GM21528 (cell line): ENCODE results near the gene LIPT1.
"Not testable (repeated sequence)": the region's sequence is repeated elsewhere in the genome, so short reads cannot be mapped to it uniquely, and the experiment has no call there.

Experiments
- ATAC-seq: cut with Tn5 transposase; IDR thresholded peaks from one replicate; pipeline ENCODE4 v1.9.1; 2021; ENCODE audit warnings: mild to moderate bottlenecking, moderate library complexity; ENCODE audit not compliant: unreplicated experiment, low FRiP score

The LIPT1 gene

GRCh38 chr2:99154643-99155536 is at the start of gene LIPT1, which contains the start of gene TSGA10:
TSS of gene LIPT1 (plus strand) at chr2:99154967. CDS start at chr2:99161958, 6,991 bp downstream.
TSS of gene TSGA10 (minus strand) at chr2:99154942. CDS start at chr2:99109439, 45,503 bp downstream.
- ATAC-seq = peak; percentile 96

- ATAC-seq = no peak
These were observed 47.9 kb upstream of the LIPT1 start for GRCh38 chr2:99106913-99107312.

GRCh38 chr2:99111236-99111635 is 43.5 kb upstream of the LIPT1 start:
- ATAC-seq = no peak

GRCh38 chr2:99111945-99112344 is 42.8 kb upstream of the LIPT1 start:
- no peak for ATAC-seq

- ATAC-seq = no peak
These were observed 42.1 kb upstream of the LIPT1 start for GRCh38 chr2:99112617-99113016.

- no peak for ATAC-seq
These were observed 26.8 kb upstream of the LIPT1 start for GRCh38 chr2:99127981-99128380.

GRCh38 chr2:99135044-99135556 is 19.7 kb upstream of the LIPT1 start:
- ATAC-seq = not testable (repeated sequence)

- ATAC-seq = no peak
These were observed 15.8 kb upstream of the LIPT1 start for GRCh38 chr2:99139003-99139402.

- ATAC-seq = no peak
These were observed 14.5 kb upstream of the LIPT1 start for GRCh38 chr2:99140056-99140859.

GRCh38 chr2:99140860-99141109 is 14.0 kb upstream of the LIPT1 start:
- peak; percentile 38 for ATAC-seq

GRCh38 chr2:99141110-99142108 is 13.4 kb upstream of the LIPT1 start, which contains the start of gene C2orf15:
TSS of gene C2orf15 (plus strand) at chr2:99141707. CDS start at chr2:99150559, 8,852 bp downstream.
- peak; percentile 90 for ATAC-seq

GRCh38 chr2:99150706-99151105 is 4.1 kb upstream of the LIPT1 start:
- ATAC-seq = no peak

GRCh38 chr2:99152199-99152895 is 2.4 kb upstream of the LIPT1 start:
- no peak for ATAC-seq

- no peak for ATAC-seq
These were observed 704 bp upstream of the LIPT1 start for GRCh38 chr2:99153921-99154604.

GRCh38 chr2:99156891-99157290 is 2.1 kb downstream of the LIPT1 start:
- ATAC-seq = no peak

- ATAC-seq = no peak
These were observed 3.8 kb downstream of the LIPT1 start for GRCh38 chr2:99158599-99158998.

GRCh38 chr2:99159594-99159993 is 4.8 kb downstream of the LIPT1 start:
- no peak for ATAC-seq

GRCh38 chr2:99166218-99166617 is 11.5 kb downstream of the LIPT1 start:
- ATAC-seq = no peak

- ATAC-seq = no peak
These were observed 14.8 kb downstream of the LIPT1 start for GRCh38 chr2:99169534-99169933.
